Measurements from ENCODE around the gene FOXJ3. TPM values are rescaled to one million over a fixed set of nuclear protein-coding genes. Genes with fewer than 3 reads are reported as not detected.

The FOXJ3 gene
- total RNA-seq, 1 experiment from 2014 or later = 55.3 TPM

DNA sequence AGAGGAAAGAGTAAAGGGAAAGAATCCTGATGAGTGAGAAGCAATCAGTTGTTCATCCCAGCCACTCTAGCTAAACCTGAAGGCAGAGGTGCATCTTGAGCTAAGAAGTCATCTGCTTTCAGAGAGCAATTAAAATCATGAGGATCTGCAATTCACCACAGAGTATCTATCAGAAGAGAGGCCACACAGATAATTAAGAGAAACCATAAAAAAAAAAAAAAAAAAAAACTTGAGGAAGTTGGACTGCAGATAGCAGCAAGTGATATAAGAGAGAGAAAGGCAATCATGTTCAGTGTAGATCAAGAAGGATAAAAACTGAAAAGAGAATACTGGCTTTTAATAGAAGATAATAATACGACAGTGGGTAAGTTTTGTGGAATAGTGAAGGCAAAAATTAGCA lies 17.7 kb downstream of the FOXJ3 start:
- intact Hi-C loops (cut with micrococcal nuclease; ENCODE audit: unreplicated experiment) = loop anchor here (10.0 kb wide), 1 partner anchor 143 kb away; no protein-coding TSS in a partner anchor
- BruUV-seq (replicated peaks) = no TSS peak

DNA sequence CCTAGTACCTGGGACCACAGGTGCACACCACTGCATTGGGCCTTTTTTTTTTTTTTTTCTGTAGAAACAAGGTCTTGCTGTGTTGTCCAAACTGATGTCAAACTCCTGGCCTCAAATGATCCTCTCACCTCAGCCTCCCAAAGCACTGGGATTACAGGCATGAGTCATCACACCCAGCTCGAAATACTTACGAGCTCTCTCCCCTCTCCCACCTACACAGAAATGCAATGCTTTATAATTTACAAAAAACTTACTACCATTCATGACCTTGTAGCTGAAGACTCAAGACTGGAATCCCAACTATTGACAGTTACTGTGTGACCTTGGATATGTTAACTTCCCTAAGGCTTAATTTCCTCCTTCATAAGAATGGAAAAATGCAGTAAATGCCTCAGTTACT lies 18.7 kb downstream of the FOXJ3 start:
- no peak for ATAC-seq
- Histone ChIP-seq H3K36me3 (ENCODE audit: control insufficient read depth, insufficient read depth, low read length) (no peaks in the 10 kb centered on the region), H3K4me3 (ENCODE audit: low read depth in 2 of 2, low read length in 2 of 2) (no peak overlapping the region), H3K4me1 (ENCODE audit: control insufficient read depth, insufficient read depth, low read length) (peaks cover 26% of the 10 kb centered on the region), H3K27ac (ENCODE audit: low read length) (no peak overlapping the region), H3K9me3 (ENCODE audit: control insufficient read depth, insufficient read depth, low read depth, low read length) (no peaks in the 10 kb centered on the region), H3K27me3 (ENCODE audit: control insufficient read depth, insufficient read depth, low read length) (no peaks in the 10 kb centered on the region)
- ChIA-PET POLR2A (interaction anchor here (0.6 kb wide), 1 partner anchor 139 kb away, joined by 8 read pairs; no protein-coding TSS in a partner anchor), CTCF (interaction anchor here (0.6 kb wide), 1 partner anchor 440 kb away, joined by 3 read pairs; no protein-coding TSS in a partner anchor)
- intact Hi-C loops (cut with micrococcal nuclease; ENCODE audit: unreplicated experiment) (loop anchor here (10.0 kb wide), 1 partner anchor 141 kb away; no protein-coding TSS in a partner anchor), in situ Hi-C loops (cut with HindIII; ENCODE audit: low pct_unique_long_range_greater_than_20kb, low sequenced_read_pairs) (no loop called here)
- BruUV-seq (replicated peaks) = no TSS peak
- no peak for DNase-seq (ENCODE audit: low read depth, low spot score)
- TF ChIP-seq, protein P1, sequence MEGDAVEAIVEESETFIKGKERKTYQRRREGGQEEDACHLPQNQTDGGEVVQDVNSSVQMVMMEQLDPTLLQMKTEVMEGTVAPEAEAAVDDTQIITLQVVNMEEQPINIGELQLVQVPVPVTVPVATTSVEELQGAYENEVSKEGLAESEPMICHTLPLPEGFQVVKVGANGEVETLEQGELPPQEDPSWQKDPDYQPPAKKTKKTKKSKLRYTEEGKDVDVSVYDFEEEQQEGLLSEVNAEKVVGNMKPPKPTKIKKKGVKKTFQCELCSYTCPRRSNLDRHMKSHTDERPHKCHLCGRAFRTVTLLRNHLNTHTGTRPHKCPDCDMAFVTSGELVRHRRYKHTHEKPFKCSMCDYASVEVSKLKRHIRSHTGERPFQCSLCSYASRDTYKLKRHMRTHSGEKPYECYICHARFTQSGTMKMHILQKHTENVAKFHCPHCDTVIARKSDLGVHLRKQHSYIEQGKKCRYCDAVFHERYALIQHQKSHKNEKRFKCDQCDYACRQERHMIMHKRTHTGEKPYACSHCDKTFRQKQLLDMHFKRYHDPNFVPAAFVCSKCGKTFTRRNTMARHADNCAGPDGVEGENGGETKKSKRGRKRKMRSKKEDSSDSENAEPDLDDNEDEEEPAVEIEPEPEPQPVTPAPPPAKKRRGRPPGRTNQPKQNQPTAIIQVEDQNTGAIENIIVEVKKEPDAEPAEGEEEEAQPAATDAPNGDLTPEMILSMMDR (IDR thresholded peaks at IDR 0.05) = no peak
- TF ChIP-seq POLR2AphosphoS5 (IDR thresholded peaks at IDR 0.05; ENCODE audit: low read depth, low read length) (no peak), SIN3A (IDR thresholded peaks at IDR 0.05; ENCODE audit: borderline replicate concordance, insufficient read depth, low read depth, low read length) (no peak), TCF7L2 (IDR thresholded peaks at IDR 0.05; ENCODE audit: low read depth, low read length) (no peak)
- TF ChIP-seq, protein P2, sequence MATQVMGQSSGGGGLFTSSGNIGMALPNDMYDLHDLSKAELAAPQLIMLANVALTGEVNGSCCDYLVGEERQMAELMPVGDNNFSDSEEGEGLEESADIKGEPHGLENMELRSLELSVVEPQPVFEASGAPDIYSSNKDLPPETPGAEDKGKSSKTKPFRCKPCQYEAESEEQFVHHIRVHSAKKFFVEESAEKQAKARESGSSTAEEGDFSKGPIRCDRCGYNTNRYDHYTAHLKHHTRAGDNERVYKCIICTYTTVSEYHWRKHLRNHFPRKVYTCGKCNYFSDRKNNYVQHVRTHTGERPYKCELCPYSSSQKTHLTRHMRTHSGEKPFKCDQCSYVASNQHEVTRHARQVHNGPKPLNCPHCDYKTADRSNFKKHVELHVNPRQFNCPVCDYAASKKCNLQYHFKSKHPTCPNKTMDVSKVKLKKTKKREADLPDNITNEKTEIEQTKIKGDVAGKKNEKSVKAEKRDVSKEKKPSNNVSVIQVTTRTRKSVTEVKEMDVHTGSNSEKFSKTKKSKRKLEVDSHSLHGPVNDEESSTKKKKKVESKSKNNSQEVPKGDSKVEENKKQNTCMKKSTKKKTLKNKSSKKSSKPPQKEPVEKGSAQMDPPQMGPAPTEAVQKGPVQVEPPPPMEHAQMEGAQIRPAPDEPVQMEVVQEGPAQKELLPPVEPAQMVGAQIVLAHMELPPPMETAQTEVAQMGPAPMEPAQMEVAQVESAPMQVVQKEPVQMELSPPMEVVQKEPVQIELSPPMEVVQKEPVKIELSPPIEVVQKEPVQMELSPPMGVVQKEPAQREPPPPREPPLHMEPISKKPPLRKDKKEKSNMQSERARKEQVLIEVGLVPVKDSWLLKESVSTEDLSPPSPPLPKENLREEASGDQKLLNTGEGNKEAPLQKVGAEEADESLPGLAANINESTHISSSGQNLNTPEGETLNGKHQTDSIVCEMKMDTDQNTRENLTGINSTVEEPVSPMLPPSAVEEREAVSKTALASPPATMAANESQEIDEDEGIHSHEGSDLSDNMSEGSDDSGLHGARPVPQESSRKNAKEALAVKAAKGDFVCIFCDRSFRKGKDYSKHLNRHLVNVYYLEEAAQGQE (IDR thresholded peaks at IDR 0.05; ENCODE audit: insufficient read depth in 1 of 2, low read depth in 2 of 2, low read length in 1 of 2) = no peak

More for the DNA sequence above, 17.7 kb downstream of the FOXJ3 start:
- Histone ChIP-seq H3K4me3 (ENCODE audit: low read depth in 2 of 2, low read length in 2 of 2) (no peak overlapping the region), H3K4me1 (ENCODE audit: control insufficient read depth, insufficient read depth, low read length) (peaks cover 27% of the 10 kb centered on the region), H3K9me3 (ENCODE audit: control insufficient read depth, insufficient read depth, low read depth, low read length) (no peaks in the 10 kb centered on the region), H3K36me3 (ENCODE audit: control insufficient read depth, insufficient read depth, low read length) (0 out of 2 replicates have a peak, but pooled peaks cover 2% of the 10 kb centered on the region), H3K27ac (ENCODE audit: low read length) (no peak overlapping the region), H3K27me3 (ENCODE audit: control insufficient read depth, insufficient read depth, low read length) (no peaks in the 10 kb centered on the region)
- in situ Hi-C loops (cut with HindIII; ENCODE audit: low pct_unique_long_range_greater_than_20kb, low sequenced_read_pairs) = no loop called here
- CTCF ChIA-PET = interaction anchor here (0.8 kb wide), 1 partner anchor 17 kb away, joined by 14 read pairs; no protein-coding TSS in a partner anchor
- ATAC-seq = no peak
- TF ChIP-seq, protein P2 (IDR thresholded peaks at IDR 0.05; ENCODE audit: insufficient read depth in 1 of 2, low read depth in 2 of 2, low read length in 1 of 2) = no peak
- TF ChIP-seq SIN3A (IDR thresholded peaks at IDR 0.05; ENCODE audit: borderline replicate concordance, insufficient read depth, low read depth, low read length) (no peak), TCF7L2 (IDR thresholded peaks at IDR 0.05; ENCODE audit: low read depth, low read length) (no peak), POLR2AphosphoS5 (IDR thresholded peaks at IDR 0.05; ENCODE audit: low read depth, low read length) (no peak)
- TF ChIP-seq, protein P1 (IDR thresholded peaks at IDR 0.05) = no peak
- no peak for DNase-seq (ENCODE audit: low read depth, low spot score)
- POLR2A ChIA-PET = no interaction called here
